HEK293 (cell line): ENCODE data around the gene ANAPC5.

Source experiments
- HOXD13 ChIP-seq: sonication (generic); formaldehyde crosslinking; IDR thresholded peaks from 2 replicates; pipeline ENCODE4 v1.8.0; 2022; ENCODE audit warnings: missing genetic modification reagents, borderline replicate concordance
- KLF7 ChIP-seq: fragments of 450-650 bp; formaldehyde crosslinking; IDR thresholded peaks from 2 replicates; pipeline ENCODE4 v1.5.1; 2016; ENCODE audit warnings: missing biosample characterization, missing genetic modification characterization, borderline replicate concordance
- KLF8 ChIP-seq: fragments of 450-650 bp; formaldehyde crosslinking; IDR thresholded peaks from 2 replicates; pipeline ENCODE4 v1.5.1; 2016; ENCODE audit warnings: missing biosample characterization, missing genetic modification characterization
- OVOL3 ChIP-seq: fragments of 450-650 bp; formaldehyde crosslinking; IDR thresholded peaks from 2 replicates; pipeline ENCODE4 v1.5.1; 2016; ENCODE audit warnings: missing biosample characterization, missing genetic modification characterization
- REPIN1 ChIP-seq: fragments of 450-650 bp; formaldehyde crosslinking; IDR thresholded peaks from 2 replicates; pipeline ENCODE4 v1.5.1; 2017; ENCODE audit warnings: missing biosample characterization, missing genetic modification characterization, low read depth
- ZEB2 ChIP-seq: fragments of 450-650 bp; formaldehyde crosslinking; IDR thresholded peaks from 2 replicates; pipeline ENCODE4 v1.5.1; 2016; ENCODE audit warnings: missing biosample characterization, missing genetic modification characterization
- ZFP41 ChIP-seq: fragments of 450-650 bp; formaldehyde crosslinking; IDR thresholded peaks from 2 replicates; pipeline ENCODE4 v1.5.1; 2016; ENCODE audit warnings: missing biosample characterization, missing genetic modification characterization, borderline replicate concordance
- ZNF138 ChIP-seq: fragments of 450-650 bp; formaldehyde crosslinking; IDR thresholded peaks from 2 replicates; pipeline ENCODE4 v1.5.1; 2016; ENCODE audit warnings: missing biosample characterization, missing genetic modification characterization, borderline replicate concordance
- ZNF146 ChIP-seq: fragments of 450-650 bp; formaldehyde crosslinking; IDR thresholded peaks from 2 replicates; pipeline ENCODE4 v1.5.1; 2016; ENCODE audit warnings: missing biosample characterization, missing genetic modification characterization
- ZNF148 ChIP-seq: fragments of 450-650 bp; formaldehyde crosslinking; IDR thresholded peaks from 2 replicates; pipeline ENCODE4 v1.5.0; 2017; ENCODE audit warnings: missing biosample characterization, missing genetic modification characterization, borderline replicate concordance
- ZNF16 ChIP-seq: fragments of 450-650 bp; formaldehyde crosslinking; IDR thresholded peaks from 2 replicates; pipeline ENCODE4 v1.5.1; 2016; ENCODE audit warnings: low read depth, missing biosample characterization, missing genetic modification characterization
- ZNF2 ChIP-seq: fragments of 450-650 bp; formaldehyde crosslinking; IDR thresholded peaks from 2 replicates; pipeline ENCODE4 v1.5.1; 2016; ENCODE audit warnings: missing biosample characterization, missing genetic modification characterization
- ZNF24 ChIP-seq: fragments of 450-650 bp; formaldehyde crosslinking; IDR thresholded peaks from 2 replicates; pipeline ENCODE4 v1.5.1; 2016; ENCODE audit warnings: missing biosample characterization, missing genetic modification characterization
- ZNF248 ChIP-seq: fragments of 450-650 bp; formaldehyde crosslinking; IDR thresholded peaks from 2 replicates; pipeline ENCODE4 v1.5.1; 2017; ENCODE audit warnings: missing biosample characterization, missing genetic modification characterization
- ZNF501 ChIP-seq: fragments of 450-650 bp; formaldehyde crosslinking; IDR thresholded peaks from 2 replicates; pipeline ENCODE4 v1.5.1; 2016; ENCODE audit warnings: missing biosample characterization, missing genetic modification characterization
- ZNF600 ChIP-seq: fragments of 450-650 bp; formaldehyde crosslinking; IDR thresholded peaks from 2 replicates; pipeline ENCODE4 v1.5.1; 2016; ENCODE audit warnings: missing biosample characterization, missing genetic modification characterization
- ZNF623 ChIP-seq: fragments of 450-650 bp; formaldehyde crosslinking; IDR thresholded peaks from 2 replicates; pipeline ENCODE4 v1.5.1; 2016; ENCODE audit warnings: missing biosample characterization, missing genetic modification characterization
- ZNF624 ChIP-seq: fragments of 450-650 bp; formaldehyde crosslinking; IDR thresholded peaks from 2 replicates; pipeline ENCODE4 v1.5.1; 2017; ENCODE audit warnings: missing biosample characterization, missing genetic modification characterization
- ZNF664 ChIP-seq: fragments of 450-650 bp; formaldehyde crosslinking; IDR thresholded peaks from 2 replicates; pipeline ENCODE4 v1.5.1; 2016; ENCODE audit warnings: missing biosample characterization, missing genetic modification characterization
- ZNF76 ChIP-seq: fragments of 450-650 bp; formaldehyde crosslinking; IDR thresholded peaks from 2 replicates; pipeline ENCODE4; 2016; ENCODE audit warnings: low read depth, missing biosample characterization, missing genetic modification characterization, borderline replicate concordance
- ZXDB ChIP-seq: fragments of 450-650 bp; formaldehyde crosslinking; IDR thresholded peaks from 2 replicates; pipeline ENCODE4 v1.5.1; 2016; ENCODE audit warnings: missing biosample characterization, missing genetic modification characterization
- TF ChIP-seq, protein P1 (sequence below): fragments of 450-650 bp; formaldehyde crosslinking; IDR thresholded peaks from 2 replicates; pipeline ENCODE4 v1.5.1; 2016; ENCODE audit warnings: missing biosample characterization, missing genetic modification characterization, borderline replicate concordance
- TF ChIP-seq, protein P2 (sequence below): fragments of 450-650 bp; formaldehyde crosslinking; IDR thresholded peaks from 2 replicates; pipeline ENCODE4 v1.5.1; 2017; ENCODE audit warnings: missing biosample characterization, missing genetic modification characterization
- TF ChIP-seq, protein P3 (sequence below): fragments of 450-650 bp; formaldehyde crosslinking; IDR thresholded peaks from 2 replicates; pipeline ENCODE4 v1.5.1; 2017; ENCODE audit warnings: missing biosample characterization, mild to moderate bottlenecking, missing genetic modification characterization, moderate library complexity
- TF ChIP-seq, protein P4 (sequence below): fragments of 450-650 bp; formaldehyde crosslinking; IDR thresholded peaks from 2 replicates; pipeline ENCODE4 v1.5.1; 2016; ENCODE audit warnings: missing biosample characterization, missing genetic modification characterization, low read depth
- TF ChIP-seq, protein P5 (sequence below): fragments of 450-650 bp; formaldehyde crosslinking; IDR thresholded peaks from 2 replicates; pipeline ENCODE4 v1.5.1; 2017; ENCODE audit warnings: missing biosample characterization, missing genetic modification characterization

Gene ANAPC5

GRCh38 chr12:121296618-121297434 lies 55.4 kb downstream of the ANAPC5 start, which contains the start of gene CAMKK2 (continued):
- TF ChIP-seq ZNF148 (tag by site-specific recombination) (no peak), ZNF501 (tag by site-specific recombination) (no peak), ZNF248 (no peak), ZNF600 (tag by site-specific recombination) (peak; percentile 35; the same call in 1 of the 2 replicates), KLF7 (tag by site-specific recombination) (no peak), HOXD13 (CRISPR knock-in tag) (no peak), ZNF146 (no peak), ZNF76 (tag by site-specific recombination) (peak; percentile 57; the same call in 1 of the 2 replicates), OVOL3 (tag by site-specific recombination) (no peak), ZNF138 (tag by site-specific recombination) (no peak), REPIN1 (tag by site-specific recombination) (no peak), KLF8 (peak; percentile 86; the same call in 1 of the 2 replicates), ZNF16 (tag by site-specific recombination) (no peak), ZNF624 (tag by site-specific recombination) (no peak), ZNF24 (tag by site-specific recombination) (0 out of 2 replicates have a peak, but pooled peaks have one; percentile 44), ZNF664 (tag by site-specific recombination) (no peak), ZFP41 (no peak), ZEB2 (tag by site-specific recombination) (peak; percentile 74), ZNF2 (tag by site-specific recombination) (peak; percentile 60; the same call in 1 of the 2 replicates), ZNF623 (no peak), ZXDB (no peak; the same call in none of the 2 replicates)
- TF ChIP-seq, protein P1, sequence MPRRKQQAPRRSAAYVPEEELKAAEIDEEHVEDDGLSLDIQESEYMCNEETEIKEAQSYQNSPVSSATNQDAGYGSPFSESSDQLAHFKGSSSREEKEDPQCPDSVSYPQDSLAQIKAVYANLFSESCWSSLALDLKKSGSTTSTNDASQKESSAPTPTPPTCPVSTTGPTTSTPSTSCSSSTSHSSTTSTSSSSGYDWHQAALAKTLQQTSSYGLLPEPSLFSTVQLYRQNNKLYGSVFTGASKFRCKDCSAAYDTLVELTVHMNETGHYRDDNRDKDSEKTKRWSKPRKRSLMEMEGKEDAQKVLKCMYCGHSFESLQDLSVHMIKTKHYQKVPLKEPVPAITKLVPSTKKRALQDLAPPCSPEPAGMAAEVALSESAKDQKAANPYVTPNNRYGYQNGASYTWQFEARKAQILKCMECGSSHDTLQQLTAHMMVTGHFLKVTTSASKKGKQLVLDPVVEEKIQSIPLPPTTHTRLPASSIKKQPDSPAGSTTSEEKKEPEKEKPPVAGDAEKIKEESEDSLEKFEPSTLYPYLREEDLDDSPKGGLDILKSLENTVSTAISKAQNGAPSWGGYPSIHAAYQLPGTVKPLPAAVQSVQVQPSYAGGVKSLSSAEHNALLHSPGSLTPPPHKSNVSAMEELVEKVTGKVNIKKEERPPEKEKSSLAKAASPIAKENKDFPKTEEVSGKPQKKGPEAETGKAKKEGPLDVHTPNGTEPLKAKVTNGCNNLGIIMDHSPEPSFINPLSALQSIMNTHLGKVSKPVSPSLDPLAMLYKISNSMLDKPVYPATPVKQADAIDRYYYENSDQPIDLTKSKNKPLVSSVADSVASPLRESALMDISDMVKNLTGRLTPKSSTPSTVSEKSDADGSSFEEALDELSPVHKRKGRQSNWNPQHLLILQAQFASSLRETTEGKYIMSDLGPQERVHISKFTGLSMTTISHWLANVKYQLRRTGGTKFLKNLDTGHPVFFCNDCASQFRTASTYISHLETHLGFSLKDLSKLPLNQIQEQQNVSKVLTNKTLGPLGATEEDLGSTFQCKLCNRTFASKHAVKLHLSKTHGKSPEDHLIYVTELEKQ (tag by site-specific recombination) = no peak
- TF ChIP-seq, protein P2, sequence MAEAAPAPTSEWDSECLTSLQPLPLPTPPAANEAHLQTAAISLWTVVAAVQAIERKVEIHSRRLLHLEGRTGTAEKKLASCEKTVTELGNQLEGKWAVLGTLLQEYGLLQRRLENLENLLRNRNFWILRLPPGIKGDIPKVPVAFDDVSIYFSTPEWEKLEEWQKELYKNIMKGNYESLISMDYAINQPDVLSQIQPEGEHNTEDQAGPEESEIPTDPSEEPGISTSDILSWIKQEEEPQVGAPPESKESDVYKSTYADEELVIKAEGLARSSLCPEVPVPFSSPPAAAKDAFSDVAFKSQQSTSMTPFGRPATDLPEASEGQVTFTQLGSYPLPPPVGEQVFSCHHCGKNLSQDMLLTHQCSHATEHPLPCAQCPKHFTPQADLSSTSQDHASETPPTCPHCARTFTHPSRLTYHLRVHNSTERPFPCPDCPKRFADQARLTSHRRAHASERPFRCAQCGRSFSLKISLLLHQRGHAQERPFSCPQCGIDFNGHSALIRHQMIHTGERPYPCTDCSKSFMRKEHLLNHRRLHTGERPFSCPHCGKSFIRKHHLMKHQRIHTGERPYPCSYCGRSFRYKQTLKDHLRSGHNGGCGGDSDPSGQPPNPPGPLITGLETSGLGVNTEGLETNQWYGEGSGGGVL = peak; percentile 80
- TF ChIP-seq, protein P3, sequence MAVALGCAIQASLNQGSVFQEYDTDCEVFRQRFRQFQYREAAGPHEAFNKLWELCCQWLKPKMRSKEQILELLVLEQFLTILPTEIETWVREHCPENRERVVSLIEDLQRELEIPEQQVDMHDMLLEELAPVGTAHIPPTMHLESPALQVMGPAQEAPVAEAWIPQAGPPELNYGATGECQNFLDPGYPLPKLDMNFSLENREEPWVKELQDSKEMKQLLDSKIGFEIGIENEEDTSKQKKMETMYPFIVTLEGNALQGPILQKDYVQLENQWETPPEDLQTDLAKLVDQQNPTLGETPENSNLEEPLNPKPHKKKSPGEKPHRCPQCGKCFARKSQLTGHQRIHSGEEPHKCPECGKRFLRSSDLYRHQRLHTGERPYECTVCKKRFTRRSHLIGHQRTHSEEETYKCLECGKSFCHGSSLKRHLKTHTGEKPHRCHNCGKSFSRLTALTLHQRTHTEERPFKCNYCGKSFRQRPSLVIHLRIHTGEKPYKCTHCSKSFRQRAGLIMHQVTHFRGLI (tag by site-specific recombination) = no peak
- TF ChIP-seq, protein P4, sequence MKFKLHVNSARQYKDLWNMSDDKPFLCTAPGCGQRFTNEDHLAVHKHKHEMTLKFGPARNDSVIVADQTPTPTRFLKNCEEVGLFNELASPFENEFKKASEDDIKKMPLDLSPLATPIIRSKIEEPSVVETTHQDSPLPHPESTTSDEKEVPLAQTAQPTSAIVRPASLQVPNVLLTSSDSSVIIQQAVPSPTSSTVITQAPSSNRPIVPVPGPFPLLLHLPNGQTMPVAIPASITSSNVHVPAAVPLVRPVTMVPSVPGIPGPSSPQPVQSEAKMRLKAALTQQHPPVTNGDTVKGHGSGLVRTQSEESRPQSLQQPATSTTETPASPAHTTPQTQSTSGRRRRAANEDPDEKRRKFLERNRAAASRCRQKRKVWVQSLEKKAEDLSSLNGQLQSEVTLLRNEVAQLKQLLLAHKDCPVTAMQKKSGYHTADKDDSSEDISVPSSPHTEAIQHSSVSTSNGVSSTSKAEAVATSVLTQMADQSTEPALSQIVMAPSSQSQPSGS (tag by site-specific recombination) = no peak
- TF ChIP-seq, protein P5, sequence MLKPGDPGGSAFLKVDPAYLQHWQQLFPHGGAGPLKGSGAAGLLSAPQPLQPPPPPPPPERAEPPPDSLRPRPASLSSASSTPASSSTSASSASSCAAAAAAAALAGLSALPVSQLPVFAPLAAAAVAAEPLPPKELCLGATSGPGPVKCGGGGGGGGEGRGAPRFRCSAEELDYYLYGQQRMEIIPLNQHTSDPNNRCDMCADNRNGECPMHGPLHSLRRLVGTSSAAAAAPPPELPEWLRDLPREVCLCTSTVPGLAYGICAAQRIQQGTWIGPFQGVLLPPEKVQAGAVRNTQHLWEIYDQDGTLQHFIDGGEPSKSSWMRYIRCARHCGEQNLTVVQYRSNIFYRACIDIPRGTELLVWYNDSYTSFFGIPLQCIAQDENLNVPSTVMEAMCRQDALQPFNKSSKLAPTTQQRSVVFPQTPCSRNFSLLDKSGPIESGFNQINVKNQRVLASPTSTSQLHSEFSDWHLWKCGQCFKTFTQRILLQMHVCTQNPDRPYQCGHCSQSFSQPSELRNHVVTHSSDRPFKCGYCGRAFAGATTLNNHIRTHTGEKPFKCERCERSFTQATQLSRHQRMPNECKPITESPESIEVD (tag by site-specific recombination) = no peak
